ENCODE measurements around the gene LDLRAD2. TPM values are rescaled to one million over a fixed set of nuclear protein-coding genes. Genes with fewer than 3 reads are reported as not detected.

Gene LDLRAD2
- total RNA-seq, 1 donor from 2014 or later = not detected

DNA sequence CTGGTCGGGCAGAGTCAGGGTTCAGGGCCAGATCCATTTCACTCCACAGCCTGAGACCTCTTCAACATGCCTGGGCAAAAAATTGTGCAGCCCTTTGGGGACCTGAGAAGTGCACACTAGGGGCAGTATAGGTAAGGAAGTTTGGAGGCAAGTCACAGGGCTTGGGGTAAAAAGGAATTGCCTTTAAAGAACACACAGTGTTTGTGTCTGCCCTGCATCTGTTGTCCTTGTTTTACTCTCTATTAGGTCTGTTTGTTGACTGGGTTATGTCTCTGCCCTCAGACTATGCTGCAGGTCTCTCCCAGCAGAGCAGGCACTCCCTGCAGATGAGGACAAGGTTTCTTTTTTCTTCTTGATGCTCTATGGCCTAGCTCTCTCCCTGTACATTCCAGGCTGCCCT is 22.0 kb downstream of the LDLRAD2 start:
- Histone ChIP-seq H3K9me3 (replicated peaks) (no peaks in the 10 kb centered on the region), H3K27me3 (ENCODE audit: low read depth) (no peaks in the 10 kb centered on the region), H3K36me3 (peaks cover 100% of the 10 kb centered on the region), H3K27ac (replicated peaks) (no peak overlapping the region), H3K4me1 (no peaks in the 10 kb centered on the region), H3K4me3 (no peak overlapping the region)
- intact Hi-C loops (cut with micrococcal nuclease) = no loop called here
- TF ChIP-seq, protein P1, sequence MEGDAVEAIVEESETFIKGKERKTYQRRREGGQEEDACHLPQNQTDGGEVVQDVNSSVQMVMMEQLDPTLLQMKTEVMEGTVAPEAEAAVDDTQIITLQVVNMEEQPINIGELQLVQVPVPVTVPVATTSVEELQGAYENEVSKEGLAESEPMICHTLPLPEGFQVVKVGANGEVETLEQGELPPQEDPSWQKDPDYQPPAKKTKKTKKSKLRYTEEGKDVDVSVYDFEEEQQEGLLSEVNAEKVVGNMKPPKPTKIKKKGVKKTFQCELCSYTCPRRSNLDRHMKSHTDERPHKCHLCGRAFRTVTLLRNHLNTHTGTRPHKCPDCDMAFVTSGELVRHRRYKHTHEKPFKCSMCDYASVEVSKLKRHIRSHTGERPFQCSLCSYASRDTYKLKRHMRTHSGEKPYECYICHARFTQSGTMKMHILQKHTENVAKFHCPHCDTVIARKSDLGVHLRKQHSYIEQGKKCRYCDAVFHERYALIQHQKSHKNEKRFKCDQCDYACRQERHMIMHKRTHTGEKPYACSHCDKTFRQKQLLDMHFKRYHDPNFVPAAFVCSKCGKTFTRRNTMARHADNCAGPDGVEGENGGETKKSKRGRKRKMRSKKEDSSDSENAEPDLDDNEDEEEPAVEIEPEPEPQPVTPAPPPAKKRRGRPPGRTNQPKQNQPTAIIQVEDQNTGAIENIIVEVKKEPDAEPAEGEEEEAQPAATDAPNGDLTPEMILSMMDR (IDR thresholded peaks at IDR 0.05; ENCODE audit: borderline replicate concordance) = no peak
- no peak for DNase-seq

DNA sequence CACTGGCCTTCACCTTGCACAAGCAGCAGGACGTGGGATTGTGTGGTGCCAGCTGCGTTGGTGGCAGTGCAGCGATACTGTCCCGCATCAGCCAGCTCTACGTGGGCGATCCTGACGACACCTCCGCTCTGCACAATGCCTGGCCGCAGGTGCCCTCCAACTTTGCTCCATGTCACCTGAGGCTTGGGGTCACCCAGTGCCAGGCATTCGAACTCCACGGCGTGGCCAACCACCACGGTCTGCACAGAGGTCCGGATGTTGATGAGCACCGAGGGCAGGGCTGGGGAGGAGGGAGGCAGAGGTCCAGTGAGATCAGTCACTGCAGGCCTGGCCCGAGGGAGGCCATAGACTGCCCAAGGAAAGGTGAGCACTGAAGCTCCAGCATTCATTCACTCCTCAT is 22.6 kb downstream of the LDLRAD2 start:
- H3K27ac ChIP-seq (replicated peaks) = no peak overlapping the region
- intact Hi-C loops (cut with micrococcal nuclease) = no loop called here
- DNase-seq = no peak
- no peaks in the 10 kb centered on the region for H3K27me3 ChIP-seq (ENCODE audit: low read depth)
- H3K9me3 ChIP-seq (replicated peaks) = no peaks in the 10 kb centered on the region
- H3K4me1 ChIP-seq = no peaks in the 10 kb centered on the region
- TF ChIP-seq, protein P1 (IDR thresholded peaks at IDR 0.05; ENCODE audit: borderline replicate concordance) = no peak
- no peak overlapping the region for H3K4me3 ChIP-seq
- H3K36me3 ChIP-seq = peaks cover 100% of the 10 kb centered on the region

DNA sequence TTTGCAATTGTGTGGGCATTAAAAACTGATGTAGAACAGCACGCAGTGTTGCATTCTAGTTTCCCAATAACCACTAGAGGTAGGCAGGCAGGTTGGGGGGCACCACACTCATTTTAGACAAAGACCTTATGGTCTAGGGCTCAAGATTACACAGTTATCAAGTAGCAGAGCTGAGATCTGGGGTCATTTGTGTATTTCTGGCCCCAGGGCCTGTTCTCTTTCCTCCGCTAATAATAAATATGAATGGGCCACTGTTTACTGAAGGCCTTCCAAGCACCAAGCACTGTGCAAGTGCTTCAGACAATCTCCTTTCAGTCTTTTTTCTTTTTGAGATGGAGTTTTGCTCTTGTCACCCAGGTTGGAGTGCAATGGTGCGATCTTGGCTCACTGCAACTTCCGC is 23.9 kb downstream of the LDLRAD2 start:
- Histone ChIP-seq H3K27ac (replicated peaks) (no peak overlapping the region), H3K9me3 (replicated peaks) (no peaks in the 10 kb centered on the region), H3K4me1 (no peaks in the 10 kb centered on the region), H3K27me3 (ENCODE audit: low read depth) (no peaks in the 10 kb centered on the region), H3K36me3 (peaks cover 100% of the 10 kb centered on the region), H3K4me3 (no peak overlapping the region)
- intact Hi-C loops (cut with micrococcal nuclease) = no loop called here
- no peak for DNase-seq
- TF ChIP-seq, protein P1 (IDR thresholded peaks at IDR 0.05; ENCODE audit: borderline replicate concordance) = no peak

DNA sequence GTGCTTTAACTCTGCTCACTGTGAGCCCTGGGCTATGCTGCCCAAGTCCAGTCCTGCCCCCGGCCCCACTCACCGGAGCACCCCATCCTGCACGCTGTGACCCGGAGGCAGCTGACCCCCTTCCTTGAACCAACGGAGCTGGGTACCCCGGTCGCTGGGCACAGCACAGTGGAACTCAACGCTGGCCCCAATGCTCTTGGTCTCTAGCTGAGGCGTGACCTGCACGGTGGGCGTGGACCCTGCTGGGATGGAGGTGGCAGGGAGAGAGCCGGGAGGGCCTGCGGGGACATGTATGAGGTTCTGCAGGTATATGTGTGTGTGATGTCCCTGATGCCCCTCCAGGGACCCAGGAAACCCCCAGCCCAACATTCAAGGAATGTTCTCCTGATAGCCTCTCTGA is 24.7 kb downstream of the LDLRAD2 start:
- no peak overlapping the region for H3K27ac ChIP-seq (replicated peaks)
- peaks cover 100% of the 10 kb centered on the region for H3K36me3 ChIP-seq
- H3K4me1 ChIP-seq = no peaks in the 10 kb centered on the region
- no peak for DNase-seq
- H3K4me3 ChIP-seq = no peak overlapping the region
- TF ChIP-seq, protein P1 (IDR thresholded peaks at IDR 0.05; ENCODE audit: borderline replicate concordance) = no peak
- H3K27me3 ChIP-seq (ENCODE audit: low read depth) = no peaks in the 10 kb centered on the region
- intact Hi-C loops (cut with micrococcal nuclease) = no loop called here
- no peaks in the 10 kb centered on the region for H3K9me3 ChIP-seq (replicated peaks)

DNA sequence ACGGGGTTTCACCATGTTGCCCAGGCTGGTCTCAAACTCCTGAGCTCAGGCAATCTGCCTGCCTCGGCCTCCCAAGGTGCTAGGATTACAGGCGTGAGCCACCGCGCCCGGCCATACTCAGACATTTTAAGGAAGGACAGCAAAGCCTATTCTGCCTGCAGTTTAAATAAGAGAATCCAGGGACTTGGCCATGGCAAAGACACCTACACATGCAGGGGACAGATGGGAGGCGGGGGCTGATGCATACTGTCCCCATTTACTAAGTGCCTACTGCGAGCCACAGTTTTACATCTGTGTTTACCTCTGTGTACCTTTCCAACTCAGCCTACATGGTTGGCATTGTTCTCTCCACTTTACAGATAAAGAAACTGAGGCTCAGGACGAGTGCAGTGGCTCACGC is 25.4 kb downstream of the LDLRAD2 start:
- TF ChIP-seq, protein P1 (IDR thresholded peaks at IDR 0.05; ENCODE audit: borderline replicate concordance) = no peak
- Histone ChIP-seq H3K27ac (replicated peaks) (no peak overlapping the region), H3K36me3 (peaks cover 100% of the 10 kb centered on the region), H3K4me1 (no peaks in the 10 kb centered on the region), H3K4me3 (no peak overlapping the region), H3K9me3 (replicated peaks) (no peaks in the 10 kb centered on the region), H3K27me3 (ENCODE audit: low read depth) (no peaks in the 10 kb centered on the region)
- no peak for DNase-seq
- intact Hi-C loops (cut with micrococcal nuclease) = no loop called here

Data from left ventricle myocardium inferior (tissue), 1 donor.